ENCODE data around the gene ACACA.
A peak's percentile ranks its signal among the peaks of the same experiment; 100 is the strongest.

The ACACA gene

GRCh38 chr17:37123941-37124820 is 282.5 kb downstream of the ACACA start:
- no peak for DNase-seq

GRCh38 chr17:37123386-37123785 is 283.2 kb downstream of the ACACA start:
- DNase-seq: no peak

- no peak for DNase-seq
Observed at GRCh38 chr17:37121616-37122015, 285.0 kb downstream of the ACACA start.

DNA sequence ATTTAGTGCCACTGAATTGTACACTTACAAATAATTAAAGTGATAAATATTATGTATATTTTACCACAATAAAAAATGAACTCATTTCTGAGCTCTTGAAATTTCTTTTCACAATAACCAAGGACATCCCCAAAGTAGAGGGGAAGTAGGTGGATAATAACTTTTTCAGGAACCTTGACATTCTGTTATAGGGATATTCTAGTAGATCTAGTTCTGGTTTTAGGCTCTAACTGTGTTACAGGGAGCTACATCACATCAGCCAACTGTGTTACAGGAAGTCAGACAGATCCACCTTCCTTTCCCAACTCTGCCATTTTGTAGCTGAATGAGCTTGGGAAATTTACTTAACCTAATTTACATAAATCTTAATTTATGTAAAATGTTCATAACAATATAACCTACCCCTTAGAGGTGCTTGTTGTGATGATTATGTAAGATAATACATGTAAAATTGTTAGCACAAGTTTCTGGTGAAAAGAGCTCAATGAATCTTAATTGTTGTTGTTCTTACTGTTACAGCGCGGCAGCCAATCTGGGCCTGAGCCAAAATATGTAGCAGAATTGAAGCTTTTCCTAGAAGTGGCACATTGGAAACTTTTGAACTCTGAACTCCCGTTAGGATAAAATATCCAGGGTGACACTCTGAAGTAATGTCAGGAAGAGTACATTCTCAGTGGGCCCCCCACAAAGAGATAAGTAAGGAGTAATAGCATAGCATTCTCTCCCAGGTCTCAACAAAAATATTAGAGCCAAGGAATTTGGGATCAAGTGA is 288.1 kb downstream of the ACACA start:
- no peak for DNase-seq

DNA sequence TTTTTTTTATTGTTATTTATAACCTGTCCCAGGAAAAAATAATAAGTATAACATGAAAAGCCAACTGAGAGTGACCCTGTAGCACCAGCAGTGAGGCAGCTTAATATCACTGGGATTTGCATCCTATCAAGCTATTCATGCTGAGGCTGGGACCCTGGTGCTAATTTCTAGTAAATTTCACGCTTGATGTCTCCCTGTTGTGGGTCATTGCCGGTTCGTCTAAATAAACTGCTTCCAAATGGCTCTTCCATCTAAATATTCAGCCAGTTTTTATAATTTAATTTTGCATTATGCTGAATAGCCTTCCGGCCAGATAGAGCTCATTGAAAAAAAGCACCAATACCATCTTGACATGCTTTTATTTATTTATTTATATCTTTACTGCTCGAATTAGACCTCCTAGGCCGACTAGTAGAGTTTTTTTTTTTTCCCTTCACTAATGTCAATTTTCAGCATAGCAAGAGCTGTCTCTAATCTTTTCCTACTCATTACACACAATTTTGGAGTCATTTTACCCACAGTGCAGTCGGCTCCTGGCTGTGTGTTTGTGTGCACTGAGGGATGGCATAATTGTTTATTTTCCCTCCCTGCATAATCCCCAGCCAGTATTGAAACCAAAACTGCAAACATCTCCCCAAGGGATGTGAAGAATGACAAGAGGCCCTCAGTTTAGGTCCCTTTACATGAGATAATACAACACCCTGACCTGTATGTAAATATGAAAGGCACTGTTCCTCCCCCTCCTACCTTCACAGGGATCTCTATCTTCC is 289.1 kb downstream of the ACACA start:
- peak; percentile 29 to 80 for DNase-seq

DNA sequence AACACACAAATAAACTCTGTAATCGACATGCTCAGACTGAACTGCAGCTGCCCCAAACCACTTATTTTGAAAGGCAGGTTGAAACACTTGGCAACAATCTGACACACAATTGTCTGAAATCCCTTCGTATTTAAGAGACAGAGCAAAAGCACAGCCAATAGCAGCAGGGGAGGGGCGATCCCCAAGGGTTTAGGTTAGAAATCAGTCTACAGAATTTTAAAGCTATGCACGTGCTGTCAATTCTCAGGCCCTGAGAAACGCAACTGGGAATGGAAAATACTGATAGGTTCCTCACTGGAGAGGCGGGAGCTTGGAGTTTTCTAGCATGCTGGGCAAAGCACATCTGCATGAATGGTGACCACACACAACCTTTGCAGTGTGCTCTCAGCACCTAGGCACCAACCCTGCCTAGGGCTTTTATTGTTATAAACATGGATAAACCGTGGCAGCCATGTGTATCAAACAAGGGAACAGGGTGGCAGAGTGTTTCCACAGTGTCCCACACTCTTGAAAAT is 289.9 kb downstream of the ACACA start:
- DNase-seq: no peak

DNA sequence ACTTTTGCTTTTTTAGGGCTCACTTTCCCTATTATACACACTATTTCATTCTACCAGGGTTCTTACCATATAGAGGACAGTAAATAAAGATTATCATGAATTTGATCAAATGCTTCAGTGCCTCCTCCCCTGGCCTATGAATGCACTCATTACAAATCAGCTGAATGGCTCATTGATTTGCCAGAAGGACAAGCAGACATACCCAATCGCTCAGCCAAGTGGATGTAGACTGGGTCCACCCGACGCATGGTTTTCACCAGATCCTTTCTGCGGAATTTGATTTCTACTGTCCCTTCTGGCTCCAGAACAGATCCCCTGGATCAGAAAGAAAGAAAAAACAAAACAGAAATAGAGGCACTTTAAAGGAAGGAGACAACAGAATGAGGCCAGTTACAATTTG is 295.3 kb downstream of the ACACA start:
- DNase-seq: no peak

- no peak for DNase-seq
Observed at GRCh38 chr17:37110746-37111145, 295.9 kb downstream of the ACACA start.

GRCh38 chr17:37109731-37110710 is 296.6 kb downstream of the ACACA start:
- peak in 1 of 2 experiments; percentile 8 for DNase-seq

- DNase-seq: no peak
Observed at GRCh38 chr17:37109106-37109505, 297.5 kb downstream of the ACACA start.

- peak in 1 of 2 experiments; percentile 47 for DNase-seq
Observed at GRCh38 chr17:37107406-37108083, 299.1 kb downstream of the ACACA start.

GRCh38 chr17:37106049-37106448 is 300.6 kb downstream of the ACACA start:
- DNase-seq: peak; percentile 17 to 62

GRCh38 chr17:37103231-37103630 is 303.4 kb downstream of the ACACA start:
- DNase-seq: no peak

DNA sequence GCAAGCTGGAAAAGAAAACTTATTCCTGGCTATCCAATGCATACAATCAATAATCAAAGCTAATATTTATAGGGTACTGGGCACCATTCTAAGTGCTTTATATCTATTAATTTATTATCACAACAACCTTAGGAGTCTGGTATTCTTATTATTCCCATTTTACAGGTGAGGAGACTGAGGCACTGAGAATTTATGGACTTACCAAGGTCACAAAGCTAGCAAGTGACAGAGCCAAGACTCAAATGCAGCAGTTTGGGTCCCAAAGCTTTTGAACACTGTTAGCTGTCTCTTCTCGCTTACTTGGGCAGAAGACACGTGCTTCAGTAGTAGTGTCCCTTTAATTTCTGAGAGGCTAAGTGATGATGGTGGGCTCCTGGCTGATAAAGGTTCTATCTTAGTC is 305.3 kb downstream of the ACACA start:
- DNase-seq: no peak

DNA sequence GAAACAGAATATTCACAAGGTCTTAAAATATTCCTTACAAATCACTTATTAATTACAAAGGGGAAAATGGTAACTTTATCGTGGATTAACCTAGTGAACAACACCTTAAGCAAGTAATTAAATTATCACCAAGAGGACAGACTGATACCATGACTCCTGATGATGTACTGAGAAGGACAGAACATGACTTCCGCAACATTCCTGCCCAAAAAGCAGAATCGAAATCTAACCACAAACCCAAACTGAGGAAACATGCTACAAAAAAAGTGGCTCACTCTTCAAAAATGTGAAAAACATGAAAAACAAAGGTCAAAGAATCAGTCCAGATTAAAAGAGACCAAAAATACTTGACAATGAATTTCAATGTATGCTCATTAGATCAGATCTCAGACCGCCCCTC is 306.4 kb downstream of the ACACA start:
- no peak for DNase-seq

- no peak for DNase-seq
Observed at GRCh38 chr17:37098910-37099664, 307.5 kb downstream of the ACACA start.

DNA sequence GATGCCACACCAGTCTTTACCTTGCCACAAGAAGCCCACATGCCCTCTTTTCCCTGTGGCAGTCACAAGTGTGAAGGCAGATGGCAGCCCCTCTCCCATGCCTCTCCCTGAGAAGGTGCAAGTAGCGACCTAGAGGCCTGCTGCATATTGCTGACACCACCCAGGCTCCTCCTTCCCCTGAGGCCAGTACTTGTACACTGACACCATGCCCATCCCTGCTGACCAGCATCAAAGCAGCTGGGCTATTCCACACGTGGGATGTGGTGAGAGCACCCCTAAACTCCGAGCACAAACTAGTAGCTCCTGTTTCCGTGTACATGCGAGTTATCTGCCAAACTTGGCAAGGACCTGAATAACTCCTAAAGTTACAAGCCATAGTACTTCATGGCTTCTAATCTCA is 308.5 kb downstream of the ACACA start:
- no peak for DNase-seq

DNA sequence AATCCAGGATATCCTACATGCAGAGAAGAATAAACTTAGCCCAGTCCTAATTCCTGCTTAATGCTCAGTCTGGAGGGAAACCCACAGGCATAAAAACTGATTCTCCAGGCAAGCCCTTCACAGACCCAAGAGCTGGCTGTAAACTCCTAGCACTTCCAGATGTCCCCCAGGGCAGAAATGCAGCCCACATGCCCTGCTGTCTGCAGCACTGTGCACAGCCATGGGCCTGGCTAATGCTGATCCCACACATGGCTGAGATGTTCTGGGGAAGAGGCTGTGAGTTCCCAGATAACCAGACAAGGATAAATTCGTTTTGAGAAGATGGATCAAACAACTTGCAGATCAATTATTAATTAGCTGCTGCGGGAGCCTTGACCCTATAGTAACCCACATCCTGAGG is 309.5 kb downstream of the ACACA start:
- DNase-seq: no peak

DNA sequence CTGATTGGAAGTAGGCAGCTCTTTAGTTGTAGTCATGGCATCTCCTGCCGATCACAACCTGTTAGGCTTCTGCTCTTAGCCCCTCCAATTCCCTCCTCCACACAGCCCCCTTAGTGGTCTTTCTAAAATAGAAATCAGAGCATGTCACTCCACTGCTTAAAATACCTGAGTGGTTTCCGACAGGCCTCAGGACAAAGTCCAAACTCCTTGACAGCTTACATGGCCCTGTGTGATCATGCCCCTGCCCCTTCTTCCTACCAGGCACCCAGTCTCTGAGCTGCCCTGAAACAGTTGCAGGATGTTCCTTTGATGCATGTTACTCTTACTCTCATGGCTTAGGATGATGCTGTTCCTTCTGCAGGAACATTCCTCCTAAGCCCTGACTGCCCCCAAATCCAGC is 310.6 kb downstream of the ACACA start:
- DNase-seq: no peak

DNA sequence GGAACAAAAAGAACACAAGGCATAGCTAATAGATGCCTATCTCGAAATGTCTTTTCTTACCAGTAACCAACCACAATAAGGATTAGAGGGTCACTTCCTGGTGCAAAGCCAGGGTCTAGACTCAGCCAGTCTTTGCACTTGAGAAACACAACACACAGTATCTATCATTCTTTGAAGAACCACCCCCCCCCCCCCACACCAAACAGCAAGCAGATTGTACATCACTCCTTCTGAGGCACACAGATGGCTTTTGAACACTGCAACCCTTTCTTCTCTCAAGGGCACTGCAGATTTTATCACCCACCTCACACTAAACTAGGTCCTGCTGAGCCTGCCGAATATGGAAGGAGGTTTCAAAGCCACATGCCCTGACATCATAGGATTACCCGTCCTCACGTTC is 312.2 kb downstream of the ACACA start:
- no peak for DNase-seq

Measured in NCI-H2081 (cell line).